ENCODE data around the gene UGT1A8. TPM values are rescaled to one million over a fixed set of nuclear protein-coding genes. Genes with fewer than 3 reads are reported as not detected.

The UGT1A8 gene
- total RNA-seq, 2 experiments from 2014 or later: not detected

DNA sequence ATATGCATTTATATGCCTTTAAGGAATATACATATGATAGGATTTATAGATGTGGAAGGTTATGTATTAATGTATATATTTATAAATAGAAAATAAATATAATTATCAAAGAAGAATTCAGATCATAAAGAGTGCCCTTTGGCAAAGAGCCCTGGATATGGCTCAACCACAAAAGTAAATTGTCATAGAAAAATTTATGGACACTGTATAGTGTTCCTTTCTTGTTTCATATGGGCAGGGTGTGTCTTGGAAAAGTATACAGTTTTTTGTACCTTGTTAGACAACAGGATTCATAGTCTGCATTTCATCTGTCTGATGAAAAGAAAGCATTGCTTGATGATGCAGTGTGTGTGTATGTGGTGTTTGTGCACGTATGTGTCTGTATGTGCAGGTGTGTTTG is 67.2 kb downstream of the UGT1A8 start:
- H3K4me1 ChIP-seq (ENCODE audit: insufficient read depth, low read length, poor library complexity, severe bottlenecking): peaks cover 3% of the 10 kb centered on the region
- H3K9me2 ChIP-seq (ENCODE audit: insufficient read depth, low read length): no peaks in the 10 kb centered on the region
- ChIA-PET POLR2A (no interaction called here), CTCF (ENCODE audit: unreplicated experiment) (no interaction called here)
- BruUV-seq (replicated peaks): no TSS peak
- no peak overlapping the region for H3K4me3 ChIP-seq (ENCODE audit: low read depth, low read length, poor library complexity, severe bottlenecking)
- no peaks in the 10 kb centered on the region for H3K36me3 ChIP-seq (ENCODE audit: insufficient read depth, low read length)
- H2AFZ ChIP-seq (ENCODE audit: low read length): no peak overlapping the region
- H3K9me3 ChIP-seq (ENCODE audit: low read length): no peaks in the 10 kb centered on the region
- no peaks in the 10 kb centered on the region for H3K79me2 ChIP-seq (ENCODE audit: insufficient read depth, low read depth, low read length)
- TF ChIP-seq, protein P1, sequence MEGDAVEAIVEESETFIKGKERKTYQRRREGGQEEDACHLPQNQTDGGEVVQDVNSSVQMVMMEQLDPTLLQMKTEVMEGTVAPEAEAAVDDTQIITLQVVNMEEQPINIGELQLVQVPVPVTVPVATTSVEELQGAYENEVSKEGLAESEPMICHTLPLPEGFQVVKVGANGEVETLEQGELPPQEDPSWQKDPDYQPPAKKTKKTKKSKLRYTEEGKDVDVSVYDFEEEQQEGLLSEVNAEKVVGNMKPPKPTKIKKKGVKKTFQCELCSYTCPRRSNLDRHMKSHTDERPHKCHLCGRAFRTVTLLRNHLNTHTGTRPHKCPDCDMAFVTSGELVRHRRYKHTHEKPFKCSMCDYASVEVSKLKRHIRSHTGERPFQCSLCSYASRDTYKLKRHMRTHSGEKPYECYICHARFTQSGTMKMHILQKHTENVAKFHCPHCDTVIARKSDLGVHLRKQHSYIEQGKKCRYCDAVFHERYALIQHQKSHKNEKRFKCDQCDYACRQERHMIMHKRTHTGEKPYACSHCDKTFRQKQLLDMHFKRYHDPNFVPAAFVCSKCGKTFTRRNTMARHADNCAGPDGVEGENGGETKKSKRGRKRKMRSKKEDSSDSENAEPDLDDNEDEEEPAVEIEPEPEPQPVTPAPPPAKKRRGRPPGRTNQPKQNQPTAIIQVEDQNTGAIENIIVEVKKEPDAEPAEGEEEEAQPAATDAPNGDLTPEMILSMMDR (conservative IDR thresholded peaks at IDR 0.05; ENCODE audit: low read length): no peak
- TF ChIP-seq EZH2phosphoT487 (IDR thresholded peaks at IDR 0.05; ENCODE audit: borderline replicate concordance, low read depth, low read length): no peak
- H3K27ac ChIP-seq (ENCODE audit: low read depth, low read length, poor library complexity, severe bottlenecking): no peak overlapping the region
- no peak overlapping the region for H3K4me2 ChIP-seq (ENCODE audit: low read length)
- H4K20me1 ChIP-seq (ENCODE audit: insufficient read depth, low read length): no peaks in the 10 kb centered on the region
- DNase-seq (ENCODE audit: low spot score): no peak
- intact Hi-C loops (cut with micrococcal nuclease; ENCODE audit: unreplicated experiment): no loop called here

DNA sequence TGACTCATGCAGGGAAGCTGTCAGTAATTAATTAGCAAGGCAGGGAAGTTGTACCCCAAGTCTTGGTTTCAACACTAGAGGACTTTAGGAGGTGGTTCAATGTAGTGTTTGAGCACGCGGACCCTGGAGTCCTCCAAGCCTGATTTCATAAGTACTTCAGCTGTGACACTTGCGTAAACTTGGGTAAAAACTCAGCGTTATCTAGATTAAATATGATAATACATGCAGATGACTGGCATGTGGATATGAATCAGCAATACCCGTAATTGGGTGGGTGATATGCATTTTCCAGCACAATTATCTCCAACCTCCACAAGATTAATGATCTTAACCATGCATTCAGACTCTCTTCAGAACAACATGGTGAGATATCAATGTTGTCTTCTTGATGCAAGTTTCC is 69.5 kb downstream of the UGT1A8 start:
- BruUV-seq (replicated peaks): no TSS peak
- Histone ChIP-seq H3K4me1 (ENCODE audit: insufficient read depth, low read length, poor library complexity, severe bottlenecking) (peaks cover 3% of the 10 kb centered on the region), H3K79me2 (ENCODE audit: insufficient read depth, low read depth, low read length) (no peaks in the 10 kb centered on the region), H3K4me3 (ENCODE audit: low read depth, low read length, poor library complexity, severe bottlenecking) (no peak overlapping the region), H3K27ac (ENCODE audit: low read depth, low read length, poor library complexity, severe bottlenecking) (no peak overlapping the region), H3K9me3 (ENCODE audit: low read length) (no peaks in the 10 kb centered on the region), H4K20me1 (ENCODE audit: insufficient read depth, low read length) (no peaks in the 10 kb centered on the region), H3K4me2 (ENCODE audit: low read length) (no peak overlapping the region), H3K36me3 (ENCODE audit: insufficient read depth, low read length) (no peaks in the 10 kb centered on the region), H3K9me2 (ENCODE audit: insufficient read depth, low read length) (no peaks in the 10 kb centered on the region), H2AFZ (ENCODE audit: low read length) (no peak overlapping the region)
- TF ChIP-seq, protein P1 (conservative IDR thresholded peaks at IDR 0.05; ENCODE audit: low read length): no peak
- no peak for TF ChIP-seq EZH2phosphoT487 (IDR thresholded peaks at IDR 0.05; ENCODE audit: borderline replicate concordance, low read depth, low read length)
- DNase-seq (ENCODE audit: low spot score): no peak
- ChIA-PET POLR2A (no interaction called here), CTCF (ENCODE audit: unreplicated experiment) (no interaction called here)
- intact Hi-C loops (cut with micrococcal nuclease; ENCODE audit: unreplicated experiment): no loop called here

DNA sequence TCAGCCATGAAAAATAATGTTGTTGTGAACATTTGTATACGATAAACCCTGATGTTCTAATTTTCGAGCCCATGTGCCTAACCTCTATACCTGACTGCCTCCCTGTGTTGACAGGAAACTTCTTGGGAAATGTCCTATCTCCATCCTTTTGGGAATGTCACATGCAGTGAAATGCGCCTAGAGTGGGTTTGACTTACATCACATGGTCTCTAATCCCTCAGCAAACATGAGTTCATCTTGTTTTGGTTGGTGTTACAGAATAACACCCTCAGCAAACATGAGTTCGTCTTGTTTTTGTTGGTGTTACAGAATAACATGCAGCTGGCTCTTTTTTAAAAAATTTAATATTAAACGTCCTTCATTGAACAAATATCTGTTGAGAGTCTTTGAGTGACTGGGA is 70.9 kb downstream of the UGT1A8 start:
- Histone ChIP-seq H4K20me1 (ENCODE audit: insufficient read depth, low read length) (no peaks in the 10 kb centered on the region), H3K4me3 (ENCODE audit: low read depth, low read length, poor library complexity, severe bottlenecking) (no peak overlapping the region), H2AFZ (ENCODE audit: low read length) (no peak overlapping the region), H3K36me3 (ENCODE audit: insufficient read depth, low read length) (no peaks in the 10 kb centered on the region), H3K4me2 (ENCODE audit: low read length) (no peak overlapping the region), H3K27ac (ENCODE audit: low read depth, low read length, poor library complexity, severe bottlenecking) (no peak overlapping the region), H3K79me2 (ENCODE audit: insufficient read depth, low read depth, low read length) (no peaks in the 10 kb centered on the region), H3K9me3 (ENCODE audit: low read length) (no peaks in the 10 kb centered on the region), H3K4me1 (ENCODE audit: insufficient read depth, low read length, poor library complexity, severe bottlenecking) (no peaks in the 10 kb centered on the region), H3K9me2 (ENCODE audit: insufficient read depth, low read length) (no peaks in the 10 kb centered on the region)
- POLR2A ChIA-PET: no interaction called here
- CTCF ChIA-PET (ENCODE audit: unreplicated experiment): no interaction called here
- BruUV-seq (replicated peaks): no TSS peak
- TF ChIP-seq, protein P1 (conservative IDR thresholded peaks at IDR 0.05; ENCODE audit: low read length): no peak
- TF ChIP-seq EZH2phosphoT487 (IDR thresholded peaks at IDR 0.05; ENCODE audit: borderline replicate concordance, low read depth, low read length): no peak
- DNase-seq (ENCODE audit: low spot score): no peak
- intact Hi-C loops (cut with micrococcal nuclease; ENCODE audit: unreplicated experiment): no loop called here

Measured in OCI-LY7 (cell line).